HT1080 (cell line): Measurements from ENCODE around the gene OR2AT4. TPM values are rescaled to one million over a fixed set of nuclear protein-coding genes. Genes with fewer than 3 reads are reported as not detected.
A peak's percentile ranks its signal among the peaks of the same experiment; 100 is the strongest.
"Not testable (repeated sequence)": the region's sequence is repeated elsewhere in the genome, so short reads cannot be mapped to it uniquely, and the experiment has no call there.

ENCODE experiments used
- DNase-seq: peaks from one replicate; pipeline ENCODE4 v3.0.0-alpha.2; 2015; ENCODE audit warnings: low read depth
- total RNA-seq: library from RNA; depleted of rRNA; stranded (reverse); fragments of >200 nt; shearing (Covaris generic); gene quantifications from 2 replicates; pipeline ENCODE4 v1.2.3, GENCODE V29; 2014

OR2AT4 gene
- total RNA-seq, 1 experiment from 2014 or later, result not detected

DNA sequence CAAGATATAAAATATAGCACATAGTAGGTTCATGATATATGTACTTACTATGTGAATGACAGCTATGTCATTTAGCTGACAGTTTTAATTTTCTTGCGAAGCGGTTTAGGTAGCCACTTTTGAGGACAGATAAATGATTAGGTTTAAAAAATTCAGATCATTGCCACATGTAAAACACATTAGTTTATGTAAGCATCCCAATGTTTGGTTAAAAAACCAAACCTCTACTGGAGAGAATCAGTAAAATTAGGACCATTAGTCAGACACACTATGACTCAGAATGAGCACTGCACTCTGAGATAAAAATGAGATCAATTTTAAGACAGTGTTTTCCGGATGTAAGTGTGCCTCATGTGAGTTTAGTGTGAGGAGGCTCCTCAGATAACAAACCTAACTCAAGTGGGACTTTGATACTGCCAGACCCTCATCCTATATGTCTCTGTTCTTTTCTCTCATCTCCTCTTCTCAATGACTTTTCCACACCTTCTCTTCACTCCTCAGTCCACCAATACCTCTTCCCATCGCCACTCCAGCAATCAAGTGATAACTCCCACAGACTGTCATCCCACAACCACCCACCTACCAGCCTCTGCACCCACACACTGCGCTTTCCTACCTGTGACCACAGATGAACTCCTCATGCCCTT is 6.8 kb upstream of the OR2AT4 start:
- DNase-seq, result peak; percentile 78

DNA sequence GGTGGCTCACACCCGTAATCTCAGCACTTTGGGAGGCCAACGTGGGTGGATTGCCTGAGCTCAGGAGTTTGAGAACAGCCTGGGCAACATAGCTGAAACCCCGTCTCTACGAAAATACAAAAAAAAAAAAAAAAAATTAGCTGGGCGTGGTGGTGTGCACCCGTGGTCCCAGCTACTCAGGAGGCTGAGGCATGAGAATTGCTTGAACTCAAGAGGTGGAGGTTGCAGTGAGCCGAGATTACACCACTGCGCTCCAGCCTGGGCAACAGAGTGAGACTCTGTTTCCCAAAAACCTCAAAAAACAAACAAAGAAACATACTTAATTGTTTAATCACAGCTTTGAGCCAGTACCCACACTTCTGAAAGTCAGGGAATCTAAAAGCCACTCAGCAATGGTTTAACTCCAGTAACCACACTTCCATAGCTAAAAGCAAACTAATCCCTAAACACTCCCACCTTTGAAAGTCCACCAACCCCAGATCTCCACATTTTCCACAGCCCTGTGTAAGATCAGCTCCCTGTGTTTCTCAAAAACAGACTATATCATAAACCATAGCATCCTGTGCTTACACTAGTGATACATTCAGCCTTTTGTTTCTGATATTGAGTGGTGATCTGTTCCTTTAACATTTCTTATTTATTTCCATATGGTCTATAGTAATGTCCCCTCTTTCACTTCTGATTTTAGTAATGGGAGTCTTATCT is 4.9 kb upstream of the OR2AT4 start:
- DNase-seq, result no peak

DNA sequence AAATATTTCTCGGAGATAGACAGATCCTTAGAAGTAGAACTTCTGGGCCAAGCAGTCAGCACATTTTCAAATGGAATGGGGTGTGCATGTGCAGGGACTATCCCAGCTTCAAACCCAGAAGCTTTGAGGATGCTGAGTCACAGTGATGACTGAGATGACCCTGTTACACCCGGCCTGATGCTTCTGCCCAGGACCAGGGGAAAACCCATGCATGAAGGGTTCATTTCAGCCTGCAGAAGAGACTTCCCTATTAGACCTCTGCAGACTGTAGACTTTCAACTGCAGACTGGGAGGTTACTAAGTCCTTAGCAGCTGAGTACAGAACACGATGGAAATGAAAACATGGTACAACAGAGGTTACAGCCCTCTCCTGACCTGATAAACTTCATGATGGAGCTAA is 3.6 kb upstream of the OR2AT4 start:
- DNase-seq, result peak; percentile 73

DNA sequence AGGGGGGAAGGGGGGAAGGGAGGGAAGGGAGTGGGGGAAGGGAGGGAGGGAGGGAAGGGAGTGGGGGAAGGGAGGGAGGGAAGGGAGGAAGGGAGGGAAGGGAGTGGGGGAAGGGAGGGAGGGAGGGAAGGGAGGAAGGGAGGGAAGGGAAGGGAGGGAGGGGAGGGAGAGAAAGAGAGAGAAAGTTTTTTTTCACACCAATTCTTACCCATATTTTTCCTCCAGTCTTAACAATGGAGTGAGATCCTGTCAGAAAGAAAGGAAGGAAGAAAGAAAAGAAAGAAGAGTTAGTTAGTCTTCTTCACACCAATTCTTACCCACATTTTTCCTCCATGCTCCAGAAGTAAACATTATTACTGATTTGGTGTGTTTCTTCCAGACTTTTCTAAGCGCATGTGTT is 3.0 kb upstream of the OR2AT4 start:
- DNase-seq, result no peak

DNA sequence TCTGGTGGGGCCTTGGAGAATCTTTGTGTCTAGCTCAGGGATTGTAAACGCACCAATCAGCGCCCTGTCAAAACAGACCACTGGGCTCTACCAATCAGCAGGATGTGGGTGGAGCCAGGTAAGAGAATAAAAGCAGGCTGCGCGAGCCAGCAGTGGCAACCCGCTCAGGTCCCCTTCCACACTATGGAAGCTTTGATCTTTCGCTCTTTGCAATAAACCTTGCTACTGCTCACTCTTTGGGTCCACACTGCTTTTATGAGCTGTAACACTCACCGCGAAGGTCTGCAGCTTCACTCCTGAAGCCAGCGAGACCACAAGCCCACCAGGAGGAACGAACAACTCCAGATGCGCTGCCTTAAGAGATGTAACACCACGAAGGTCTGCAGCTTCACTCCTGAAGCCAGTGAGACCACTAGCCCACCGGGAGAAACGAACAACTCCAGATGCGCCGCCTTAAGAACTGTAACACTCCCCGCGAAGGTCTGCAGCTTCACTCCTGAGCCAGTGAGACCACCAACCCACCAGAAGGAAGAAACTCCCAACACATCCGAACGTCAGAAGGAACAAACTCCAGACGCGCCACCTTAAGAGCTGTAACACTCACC is 2.3 kb upstream of the OR2AT4 start:
- not testable (repeated sequence) for DNase-seq

DNA sequence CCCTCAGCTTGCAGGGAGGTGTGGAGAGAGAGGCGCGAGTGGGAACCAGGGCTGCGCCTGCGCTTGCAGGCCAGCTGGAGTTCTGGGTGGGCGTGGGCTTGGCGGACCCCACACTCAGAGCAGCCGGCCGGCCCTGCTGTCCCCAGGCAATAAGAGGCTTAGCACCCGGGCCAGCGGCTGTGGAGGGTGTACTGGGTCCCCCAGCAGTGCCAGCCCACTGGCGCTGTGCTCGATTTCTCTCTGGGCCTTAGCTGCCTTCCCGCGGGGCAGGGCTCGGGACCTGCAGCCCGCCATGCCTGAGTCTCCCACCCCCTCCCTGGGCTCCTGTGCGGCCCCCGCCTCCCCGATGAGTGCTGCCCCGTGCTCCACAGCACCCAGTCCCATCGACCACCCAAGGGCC is 1.5 kb upstream of the OR2AT4 start:
- not testable (repeated sequence) for DNase-seq

DNA sequence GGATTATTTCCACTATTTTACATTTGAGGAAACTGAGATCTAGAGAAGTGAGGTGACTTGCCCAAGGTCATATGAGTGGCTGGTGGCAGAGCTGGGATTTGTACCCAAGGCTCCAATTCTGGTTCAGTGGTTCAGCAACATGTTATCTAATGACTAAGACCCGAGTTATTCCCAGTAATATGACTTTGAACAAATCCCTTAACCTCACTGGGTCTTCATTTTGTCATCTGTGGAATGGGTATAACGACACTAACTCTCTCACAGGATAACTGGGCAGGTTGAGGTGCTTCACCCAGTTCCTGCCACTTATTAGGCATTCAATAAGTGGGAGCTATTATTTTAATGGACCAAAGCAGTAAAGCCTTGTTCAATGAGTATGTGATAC is 489 bp upstream of the OR2AT4 start:
- no peak for DNase-seq

DNA sequence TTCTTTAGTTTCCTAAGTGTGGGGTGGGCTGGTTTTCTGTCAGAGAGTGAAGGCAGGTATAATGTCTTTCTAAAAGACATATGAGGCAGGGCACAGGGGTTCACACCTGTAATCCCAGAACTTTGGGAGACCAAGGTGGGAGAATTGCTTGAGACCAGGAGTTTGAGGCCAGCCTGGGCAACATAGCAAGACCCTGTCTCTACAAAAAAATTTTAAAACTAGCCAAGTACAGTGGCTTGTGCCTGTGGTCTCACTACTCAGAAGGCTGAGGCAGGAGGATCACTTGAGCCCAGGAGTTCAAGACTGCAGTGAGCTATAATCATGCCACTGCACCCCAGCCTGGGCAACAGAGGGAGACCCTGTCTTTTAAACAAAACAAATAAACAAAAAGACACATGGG is 2.3 kb downstream of the OR2AT4 start:
- DNase-seq, result not testable (repeated sequence)

DNA sequence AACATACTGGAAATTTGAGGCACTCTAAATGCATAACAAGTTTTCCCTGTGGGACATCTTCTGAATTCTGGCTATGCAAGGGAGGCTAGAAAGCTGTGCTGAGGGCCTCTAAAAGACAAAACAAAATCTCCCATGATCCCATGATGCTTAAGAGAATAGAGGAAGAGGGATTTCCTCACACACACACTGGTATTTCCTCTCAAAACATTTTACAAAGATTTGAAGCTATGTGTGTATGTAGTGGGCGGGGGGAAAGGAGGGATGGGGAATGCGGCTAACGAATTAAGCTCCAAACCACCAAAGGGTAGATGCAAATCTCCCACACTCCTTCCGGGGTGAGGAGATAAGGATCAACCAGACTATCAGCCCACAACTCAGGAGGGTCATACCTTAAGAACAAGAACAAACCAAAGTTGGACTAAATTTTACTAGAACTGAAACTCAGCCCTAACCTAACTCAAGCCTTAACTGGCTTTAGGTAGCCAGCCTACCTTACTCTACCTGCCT is 6.0 kb downstream of the OR2AT4 start:
- DNase-seq, result no peak

DNA sequence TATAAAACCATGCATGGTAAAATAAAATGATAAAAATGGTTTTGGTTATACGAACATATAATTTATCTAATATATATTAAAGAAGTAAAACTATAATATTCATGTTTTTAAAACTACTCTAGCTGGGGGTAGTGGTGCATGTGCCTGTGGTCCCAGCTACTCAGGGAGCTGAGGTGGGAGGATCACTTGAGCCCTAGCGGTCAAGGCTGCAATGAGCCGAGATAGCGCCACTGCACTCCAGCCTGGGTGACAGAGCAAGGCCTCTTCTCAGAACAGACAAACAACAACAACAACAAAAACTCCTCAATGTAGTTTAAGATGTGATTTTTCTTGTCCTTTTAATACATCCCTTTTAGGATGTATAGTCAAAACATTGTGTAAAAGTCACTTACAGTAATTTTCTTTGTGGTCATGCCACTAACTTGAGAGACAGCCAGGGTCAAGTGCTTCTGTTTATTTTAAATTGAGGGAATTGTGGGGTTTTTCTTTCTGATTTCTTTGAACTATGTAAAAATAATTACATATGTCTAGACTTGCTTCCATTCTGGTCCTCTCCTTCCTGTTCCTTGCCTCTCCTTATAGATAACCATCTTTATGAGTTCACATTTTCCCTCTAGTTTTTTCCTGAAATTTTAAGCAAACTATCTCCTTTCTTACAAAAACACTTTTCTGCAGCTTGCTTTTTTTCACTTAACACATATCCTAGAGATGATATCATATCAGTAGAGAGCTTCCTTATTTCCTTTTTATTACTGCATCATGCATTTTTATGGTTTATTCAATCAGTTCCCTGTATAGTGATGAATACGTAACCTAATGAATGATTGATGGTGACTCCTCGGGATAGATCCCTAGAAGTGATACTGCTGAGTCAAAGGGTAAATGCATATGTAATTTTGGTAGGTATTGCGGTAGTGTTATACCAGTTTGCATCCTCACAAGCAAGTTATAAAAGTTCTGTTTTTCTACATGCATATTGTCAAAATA is 9.1 kb downstream of the OR2AT4 start:
- DNase-seq, result no peak

DNA sequence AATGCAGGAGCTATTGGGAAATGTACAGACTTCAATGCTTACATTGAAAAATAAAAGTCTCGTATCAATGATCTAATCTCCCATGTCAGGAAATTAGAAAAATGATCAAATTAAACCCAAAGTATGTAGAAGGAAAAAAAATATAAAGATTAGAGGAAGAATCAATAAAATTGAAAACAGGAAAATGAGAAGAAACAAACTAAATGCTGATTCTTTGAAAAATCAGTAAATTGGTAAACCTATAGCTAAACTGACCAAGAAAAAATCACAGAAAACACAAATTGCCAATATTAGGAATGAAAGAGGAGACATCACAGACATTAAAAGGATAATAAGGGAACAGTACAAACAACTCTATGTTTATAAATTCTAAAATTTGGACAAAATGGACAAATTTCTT is 11.8 kb downstream of the OR2AT4 start:
- no peak for DNase-seq

DNA sequence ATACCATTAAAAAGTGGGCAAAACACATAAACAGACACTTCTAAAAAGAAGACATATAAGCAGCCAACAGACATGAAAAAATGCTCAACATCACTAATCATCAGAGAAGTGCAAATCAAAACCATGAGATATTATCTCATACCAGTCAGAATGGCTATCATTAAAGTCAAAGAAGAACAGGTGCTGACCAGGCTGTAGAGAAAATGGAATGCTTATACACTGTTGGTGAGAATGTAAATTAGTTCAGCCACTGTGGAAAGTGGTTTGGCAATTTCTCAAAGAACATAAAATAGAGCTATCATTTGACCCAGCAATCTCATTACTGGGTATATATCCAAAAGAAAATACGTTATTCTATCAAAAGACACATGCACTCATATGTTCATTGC is 13.5 kb downstream of the OR2AT4 start:
- DNase-seq, result no peak

DNA sequence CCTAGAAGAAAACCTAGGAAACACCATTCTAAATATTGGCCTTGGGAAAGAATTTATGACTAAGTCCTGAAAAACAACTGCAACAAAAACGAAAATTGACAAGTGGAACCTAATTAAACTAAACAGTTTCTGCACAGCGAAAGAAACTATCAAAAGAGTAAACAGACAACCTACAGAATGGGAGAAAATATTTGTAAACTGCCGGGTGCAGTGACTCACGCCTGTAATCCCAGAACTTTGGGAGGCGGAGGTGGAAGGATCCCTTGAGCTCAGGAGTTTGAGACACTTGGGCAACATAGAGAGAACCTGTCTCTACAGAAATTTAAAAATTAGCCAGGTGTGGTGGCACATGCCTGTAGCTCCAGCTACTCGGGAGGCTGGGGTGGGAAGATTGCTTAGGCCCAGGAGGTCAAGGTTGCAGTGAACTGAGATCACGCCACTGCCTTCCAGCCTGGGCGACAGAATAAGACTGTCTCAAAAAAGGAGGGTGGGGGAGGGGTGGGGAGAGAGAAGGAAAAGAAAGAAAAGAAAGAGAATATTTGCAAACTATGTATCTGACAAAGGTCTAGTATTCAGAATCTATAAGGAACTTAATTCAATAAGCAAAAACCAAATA is 14.0 kb downstream of the OR2AT4 start:
- no peak for DNase-seq

DNA sequence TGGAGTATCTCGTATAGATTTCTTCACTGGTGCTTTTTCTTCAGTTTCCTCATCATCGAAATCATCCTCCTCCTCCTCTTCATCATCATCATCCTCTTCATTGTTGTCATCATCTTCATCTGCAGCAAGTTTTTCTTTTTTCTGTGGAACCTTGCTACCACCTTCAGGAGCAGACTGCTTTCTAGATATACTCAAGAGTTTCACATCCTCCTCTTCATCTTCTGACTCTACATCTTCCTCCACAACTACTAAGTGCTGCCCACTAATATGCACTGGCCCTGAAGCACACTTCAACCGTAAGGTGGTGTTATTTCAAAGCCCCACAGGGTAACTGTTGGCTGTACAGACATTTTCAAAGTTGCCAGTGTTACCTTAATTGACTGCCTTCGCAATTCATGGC is 17.1 kb downstream of the OR2AT4 start:
- DNase-seq, result no peak

DNA sequence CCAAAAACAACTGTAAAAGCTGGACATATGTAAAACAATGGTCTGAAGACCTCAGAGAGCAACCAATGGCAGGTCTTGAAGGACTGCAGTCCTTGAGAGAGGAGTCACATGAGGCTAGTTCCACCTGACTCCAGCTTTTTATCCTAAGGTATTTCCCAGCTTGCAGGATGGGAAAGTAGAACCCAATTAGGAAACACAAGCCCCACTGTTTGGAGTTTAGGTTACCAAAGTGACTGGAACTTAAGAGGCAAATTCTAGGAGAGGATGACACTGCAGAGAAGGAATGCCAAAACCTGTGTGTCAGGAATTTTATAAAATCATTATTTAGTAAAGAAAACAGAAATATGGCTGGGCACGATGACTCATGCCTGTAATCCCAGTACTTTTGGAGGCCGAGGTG is 18.4 kb downstream of the OR2AT4 start:
- peak; percentile 68 for DNase-seq

DNA sequence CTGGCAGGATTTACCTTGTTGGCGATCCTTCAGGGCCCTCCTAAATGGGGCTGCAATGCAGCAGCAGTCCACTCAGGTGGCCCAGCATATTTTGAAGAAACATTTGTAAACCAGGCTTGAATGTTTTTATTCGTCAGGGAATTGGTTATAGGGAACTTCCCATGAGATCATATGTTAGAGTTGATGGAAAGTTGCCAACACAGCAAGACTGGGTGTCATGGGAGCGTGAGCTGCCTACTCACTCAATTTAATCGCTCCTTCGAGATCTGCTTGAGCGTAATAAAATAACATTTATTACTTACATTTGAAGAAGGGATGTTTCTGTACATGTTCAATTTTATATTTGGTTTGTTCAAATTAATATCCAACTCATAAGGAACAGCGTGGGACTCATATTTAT is 19.4 kb downstream of the OR2AT4 start:
- peak; percentile 21 for DNase-seq

DNA sequence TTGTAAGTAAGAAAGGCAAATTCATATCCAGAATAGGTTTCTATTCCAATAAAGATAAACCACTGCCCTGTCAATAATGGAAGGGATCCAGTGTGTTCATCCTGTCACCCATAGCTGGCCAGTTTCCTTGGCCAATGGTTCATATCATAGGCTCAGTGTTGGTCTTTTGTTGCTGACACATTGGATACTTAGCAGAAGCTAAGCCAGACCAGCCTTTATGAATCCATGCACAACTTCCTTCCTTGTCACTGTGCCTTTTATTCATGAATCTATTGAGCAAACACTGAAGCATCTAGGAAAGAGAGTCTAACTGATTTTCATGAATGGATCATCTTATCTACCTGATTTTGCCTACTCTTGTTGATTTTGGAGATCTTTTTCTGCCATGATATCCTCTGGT is 20.0 kb downstream of the OR2AT4 start:
- DNase-seq, result no peak

DNA sequence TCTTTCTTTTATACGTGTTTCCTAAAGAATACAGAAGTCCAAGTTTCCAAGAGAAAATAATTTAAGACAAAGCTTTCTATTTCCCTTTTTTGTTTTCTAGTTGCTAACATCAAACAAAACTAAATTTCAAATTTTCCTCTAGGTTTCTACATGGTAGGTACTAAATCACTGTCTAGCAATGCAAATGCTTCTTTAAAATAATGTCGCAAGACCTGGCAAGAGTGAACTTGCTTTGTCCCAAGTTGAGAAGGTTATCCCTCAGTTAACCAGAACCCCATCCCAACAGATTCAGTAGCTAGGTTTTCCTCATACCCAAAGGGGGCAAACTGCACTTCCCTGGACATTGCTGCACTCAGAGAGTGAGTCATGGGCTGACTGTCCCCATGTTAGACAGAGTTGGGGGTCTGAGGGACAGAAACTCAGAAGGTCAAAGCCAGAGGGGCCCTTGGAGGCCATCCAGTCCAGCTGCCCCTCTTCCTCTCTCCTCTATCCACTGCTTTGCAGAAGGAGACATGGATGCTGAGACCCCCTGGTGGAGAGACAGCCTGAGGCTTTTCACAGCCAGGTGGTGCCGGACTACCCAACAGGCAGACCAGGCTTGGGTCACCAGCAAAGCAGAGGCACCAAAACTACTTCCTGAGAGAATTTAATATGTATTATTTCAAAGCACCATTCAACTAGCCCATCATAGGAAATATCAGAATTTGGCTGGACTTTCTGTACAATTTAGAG is 23.1 kb downstream of the OR2AT4 start:
- no peak for DNase-seq

DNA sequence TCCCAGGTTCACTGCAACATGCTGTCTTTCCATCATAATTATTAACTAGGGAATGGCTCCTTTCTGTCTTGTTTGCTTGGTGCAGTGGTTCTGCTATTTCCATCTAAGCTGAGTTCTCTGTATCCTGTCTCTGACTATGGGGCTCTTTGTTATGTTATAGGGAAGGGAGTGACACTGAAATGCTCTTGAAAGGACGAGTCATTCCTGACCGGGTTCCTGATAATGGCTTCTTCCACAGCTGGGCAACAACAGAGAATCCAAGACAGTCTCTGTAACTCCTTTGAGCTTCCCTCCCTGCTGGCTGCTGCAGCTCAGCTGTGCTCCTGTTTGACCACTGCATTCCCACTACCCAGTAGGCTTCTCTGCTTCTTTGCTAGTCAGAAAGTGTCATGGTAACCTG is 24.1 kb downstream of the OR2AT4 start:
- no peak for DNase-seq

DNA sequence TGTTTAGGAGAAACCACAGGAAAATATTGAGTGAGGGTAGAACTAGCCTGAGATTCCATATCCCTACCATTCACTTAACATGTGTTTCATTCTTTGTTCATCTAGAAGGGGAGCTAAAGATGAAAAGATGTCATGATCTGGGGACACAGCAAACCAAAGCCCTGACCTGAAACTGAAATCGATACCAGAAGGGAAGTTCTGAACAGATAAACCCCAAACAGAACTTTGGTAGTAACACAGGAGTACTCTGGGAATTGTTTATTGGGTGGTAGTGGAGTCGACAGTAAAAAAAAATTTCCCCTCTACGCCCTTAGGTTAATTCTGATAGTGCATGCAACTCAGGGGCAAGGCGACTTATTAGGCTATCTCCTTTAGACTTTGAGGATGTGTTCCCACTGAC is 27.2 kb downstream of the OR2AT4 start:
- no peak for DNase-seq
